IMR-90 (cell line): Measurements from ENCODE around the gene NME1. TPM values are rescaled to one million over a fixed set of nuclear protein-coding genes. Genes with fewer than 3 reads are reported as not detected.
A peak's percentile ranks its signal among the peaks of the same experiment; 100 is the strongest.

Experiments
- ATAC-seq: fragments of 200-7000 bp; cut with Tn5 transposase; 2 replicates; pipeline ENCODE4 v1.9.1; 2020; ENCODE audit warnings: low read depth, mild to moderate bottlenecking, moderate library complexity
- BruUV-seq: library from RNA; stranded (reverse); fragments of 400-500 nt; replicated peaks from 2 replicates; lab custom pipeline; 2021; lab: Mats Ljungman, UMichigan
- CTCF ChIA-PET: fragments of 300-600 bp; formaldehyde crosslinking; extraction: SDS; loops from one replicate; lab custom pipeline; 2021; ENCODE audit warnings: antibody characterized with exemption; lab: Yijun Ruan, JAX
- POLR2A ChIA-PET: fragments of 300-600 bp; sonication (Branson Sonifier 250); formaldehyde crosslinking; loops from one replicate; lab custom pipeline; 2022; ENCODE audit warnings: antibody characterized with exemption; ENCODE audit not compliant: unreplicated experiment; lab: Charles Lee
- DNase-seq: peaks from one replicate; pipeline ENCODE4 v3.0.0; 2013
- H2AFZ ChIP-seq: replicated peaks from 2 replicates; pipeline ENCODE3; 2013; ENCODE audit warnings: low read length, mild to moderate bottlenecking; ENCODE audit not compliant: poor library complexity
- H2AK5ac ChIP-seq: 2 replicates; pipeline ENCODE4 v1.6.1; 2013; ENCODE audit warnings: low read depth, low read length, inconsistent platforms
- H2AK9ac ChIP-seq: replicated peaks from 2 replicates; pipeline ENCODE3; 2013; ENCODE audit warnings: mild to moderate bottlenecking, low read depth, low read length, moderate library complexity; ENCODE audit not compliant: poor library complexity
- H2BK120ac ChIP-seq: 2 replicates; pipeline ENCODE4 v1.6.1; 2013; ENCODE audit warnings: low read depth, low read length, inconsistent platforms
- H2BK15ac ChIP-seq: 3 replicates; pipeline ENCODE4 v1.6.1; 2013; ENCODE audit warnings: low read depth, low read length, inconsistent platforms
- H2BK20ac ChIP-seq: 2 replicates; pipeline ENCODE4 v1.6.1; 2013; ENCODE audit warnings: low read depth, mild to moderate bottlenecking, inconsistent platforms, low read length, moderate library complexity
- H2BK5ac ChIP-seq: 2 replicates; pipeline ENCODE4 v1.6.1; 2013; ENCODE audit warnings: mild to moderate bottlenecking, low read depth, low read length, inconsistent platforms; ENCODE audit not compliant: poor library complexity, severe bottlenecking
- H3K14ac ChIP-seq: replicated peaks from 2 replicates; pipeline ENCODE4 v1.6.1; 2013; ENCODE audit warnings: low read depth, low read length, inconsistent platforms
- H3K18ac ChIP-seq: 2 replicates; pipeline ENCODE4 v1.6.1; 2013; ENCODE audit warnings: low read depth, low read length, control low read depth
- H3K23ac ChIP-seq: 2 replicates; pipeline ENCODE4 v1.6.1; 2013; ENCODE audit warnings: low read depth, low read length, inconsistent platforms
- H3K27ac ChIP-seq: 2 replicates; pipeline ENCODE4 v1.5.1; 2013; ENCODE audit warnings: mild to moderate bottlenecking, control low read depth, low read length; ENCODE audit not compliant: insufficient read depth
- H3K27me3 ChIP-seq: 2 replicates; pipeline ENCODE4 v1.6.1; 2013; ENCODE audit warnings: low read length; ENCODE audit not compliant: control insufficient read depth, insufficient read depth
- H3K36me3 ChIP-seq: 2 replicates; pipeline ENCODE4 v1.6.1; 2013; ENCODE audit warnings: low read length, mixed read lengths; ENCODE audit not compliant: control insufficient read depth, insufficient read depth
- H3K4ac ChIP-seq: 2 replicates; pipeline ENCODE4 v1.6.1; 2013; ENCODE audit warnings: low read depth, low read length, inconsistent platforms
- H3K4me1 ChIP-seq: 2 replicates; pipeline ENCODE4 v1.6.1; 2013; ENCODE audit warnings: low read length, mixed read lengths; ENCODE audit not compliant: control insufficient read depth, insufficient read depth
- H3K4me2 ChIP-seq: 2 replicates; pipeline ENCODE4 v1.6.1; 2013; ENCODE audit warnings: low read depth, mild to moderate bottlenecking, control low read depth, low read length, moderate library complexity
- H3K4me3 ChIP-seq: 2 replicates; pipeline ENCODE4 v1.5.1; 2013; ENCODE audit warnings: low read depth, mild to moderate bottlenecking, control low read depth, low read length, moderate library complexity; ENCODE audit not compliant: insufficient read depth
- H3K56ac ChIP-seq: 2 replicates; pipeline ENCODE4 v1.6.1; 2013; ENCODE audit warnings: low read length, inconsistent platforms; ENCODE audit not compliant: insufficient read depth; ENCODE audit errors: extremely low read depth
- H3K79me1 ChIP-seq, 2 experiments: 2 replicates each; pipeline ENCODE4 v1.6.1; 2013; ENCODE audit warnings: low read length in 2 of 2, inconsistent platforms in 1 of 2, low read depth in 1 of 2
- H3K9ac ChIP-seq: 2 replicates; pipeline ENCODE4 v1.6.1; 2013; ENCODE audit warnings: low read depth, low read length, control low read depth
- H3K9me1 ChIP-seq: 2 replicates; pipeline ENCODE4 v1.6.1; 2013; ENCODE audit warnings: low read length, inconsistent platforms; ENCODE audit not compliant: insufficient read depth
- H3K9me3 ChIP-seq: 2 replicates; pipeline ENCODE4 v1.6.1; 2013; ENCODE audit warnings: low read length; ENCODE audit not compliant: control insufficient read depth, insufficient read depth
- H4K20me1 ChIP-seq: 2 replicates; pipeline ENCODE4 v1.6.1; 2013; ENCODE audit warnings: low read length, inconsistent platforms; ENCODE audit not compliant: insufficient read depth
- H4K5ac ChIP-seq: 2 replicates; pipeline ENCODE4 v1.6.1; 2013; ENCODE audit warnings: mild to moderate bottlenecking, low read depth, low read length, control low read depth
- H4K8ac ChIP-seq, 2 experiments: 2 replicates each; pipeline ENCODE4 v1.6.1; 2013; ENCODE audit warnings: low read depth in 2 of 2, low read length in 2 of 2, control low read depth in 1 of 2, inconsistent platforms in 1 of 2
- H4K91ac ChIP-seq: 2 replicates; pipeline ENCODE4 v1.6.1; 2013; ENCODE audit warnings: low read depth, low read length, inconsistent platforms; ENCODE audit not compliant: insufficient read depth
- CEBPB ChIP-seq: IDR thresholded peaks from 2 replicates; pipeline ENCODE4 v1.6.1; 2012; ENCODE audit warnings: low read depth, low read length, improper control_type of control experiment
- FOS ChIP-seq: fragments of 150-350 bp; IDR thresholded peaks from 2 replicates; pipeline ENCODE4 v1.6.1; 2016; ENCODE audit warnings: low read depth, low read length
- MAFK ChIP-seq: IDR thresholded peaks from 2 replicates; pipeline ENCODE4 v1.6.1; 2012; ENCODE audit warnings: low read depth, low read length, improper control_type of control experiment
- MAZ ChIP-seq: IDR thresholded peaks from 2 replicates; pipeline ENCODE4 v1.6.1; 2012; ENCODE audit warnings: low read depth, mild to moderate bottlenecking, low read length, improper control_type of control experiment, moderate library complexity, borderline replicate concordance
- MXI1 ChIP-seq: IDR thresholded peaks from 2 replicates; pipeline ENCODE4 v1.6.1; 2012; ENCODE audit warnings: low read depth, mild to moderate bottlenecking, low read length, moderate library complexity, borderline replicate concordance
- RAD21 ChIP-seq: IDR thresholded peaks from 2 replicates; pipeline ENCODE4 v1.6.1; 2012; ENCODE audit warnings: low read length, improper control_type of control experiment
- RCOR1 ChIP-seq: IDR thresholded peaks from 2 replicates; pipeline ENCODE4 v1.6.1; 2012; ENCODE audit warnings: mild to moderate bottlenecking, low read length, improper control_type of control experiment; ENCODE audit not compliant: insufficient replicate concordance
- WGBS, 2 experiments: methylation state at CpG; one replicate each; pipeline versions ENCODE4 v1.1.5 to v1.1.7; 2013; ENCODE audit warnings: missing lambda C conversion rate in 2 of 2; ENCODE audit not compliant: insufficient read length in 1 of 2; ENCODE audit errors: extremely low coverage in 2 of 2; 5-methylcytosine and 5-hydroxymethylcytosine counted together
- dilution Hi-C: fragments of 300-500 bp; cut with HindIII; formaldehyde crosslinking; loops from one replicate; pipeline ENCODE4 v1.14.3; 2018; ENCODE audit warnings: low sequenced_read_pairs; ENCODE audit not compliant: unreplicated experiment
- in situ Hi-C: fragments of 300-500 bp; cut with MboI; formaldehyde crosslinking; loops from 3 replicates; pipeline ENCODE4 v1.14.3; 2019; ENCODE audit warnings: low sequenced_read_pairs, inconsistent platforms, mixed read lengths
- intact Hi-C: fragments of 100-400 bp; cut with micrococcal nuclease; formaldehyde crosslinking; loops from 2 replicates; pipeline ENCODE4 v1.10.0; 2022
- polyA plus RNA-seq, 3 experiments: library from polyadenylated mRNA; depleted of rRNA; stranded (reverse); fragments of >200 nt; gene quantifications; 2 replicates each; pipeline ENCODE4 v1.2.3, GENCODE V29; 2012; ENCODE audit warnings: low replicate concordance in 1 of 3
- total RNA-seq: library from RNA; depleted of rRNA; stranded (reverse); fragments of >200 nt; gene quantifications from 2 replicates; pipeline ENCODE4 v1.2.3, GENCODE V29; 2012
- TF ChIP-seq, protein P1 (sequence below): fragments of 150-350 bp; IDR thresholded peaks from 2 replicates; pipeline ENCODE4 v1.6.1; 2016; ENCODE audit warnings: low read depth, mild to moderate bottlenecking, low read length, moderate library complexity, borderline replicate concordance
- TF ChIP-seq, protein P2 (sequence below): conservative IDR thresholded peaks from 2 replicates; pipeline ENCODE4 v1.5.1; 2012; ENCODE audit warnings: mild to moderate bottlenecking, low read depth, low read length, improper control_type of control experiment
- TF ChIP-seq, protein P3 (sequence below): fragments of 150-350 bp; IDR thresholded peaks from 2 replicates; pipeline ENCODE4 v1.6.1; 2017; ENCODE audit warnings: mild to moderate bottlenecking, antibody characterized with exemption, low read length, low read depth

The NME1 gene
- total and polyA plus RNA-seq, 2 of the 4 experiments (the other 2 are of a cell fraction) = 311 to 312 TPM

DNA sequence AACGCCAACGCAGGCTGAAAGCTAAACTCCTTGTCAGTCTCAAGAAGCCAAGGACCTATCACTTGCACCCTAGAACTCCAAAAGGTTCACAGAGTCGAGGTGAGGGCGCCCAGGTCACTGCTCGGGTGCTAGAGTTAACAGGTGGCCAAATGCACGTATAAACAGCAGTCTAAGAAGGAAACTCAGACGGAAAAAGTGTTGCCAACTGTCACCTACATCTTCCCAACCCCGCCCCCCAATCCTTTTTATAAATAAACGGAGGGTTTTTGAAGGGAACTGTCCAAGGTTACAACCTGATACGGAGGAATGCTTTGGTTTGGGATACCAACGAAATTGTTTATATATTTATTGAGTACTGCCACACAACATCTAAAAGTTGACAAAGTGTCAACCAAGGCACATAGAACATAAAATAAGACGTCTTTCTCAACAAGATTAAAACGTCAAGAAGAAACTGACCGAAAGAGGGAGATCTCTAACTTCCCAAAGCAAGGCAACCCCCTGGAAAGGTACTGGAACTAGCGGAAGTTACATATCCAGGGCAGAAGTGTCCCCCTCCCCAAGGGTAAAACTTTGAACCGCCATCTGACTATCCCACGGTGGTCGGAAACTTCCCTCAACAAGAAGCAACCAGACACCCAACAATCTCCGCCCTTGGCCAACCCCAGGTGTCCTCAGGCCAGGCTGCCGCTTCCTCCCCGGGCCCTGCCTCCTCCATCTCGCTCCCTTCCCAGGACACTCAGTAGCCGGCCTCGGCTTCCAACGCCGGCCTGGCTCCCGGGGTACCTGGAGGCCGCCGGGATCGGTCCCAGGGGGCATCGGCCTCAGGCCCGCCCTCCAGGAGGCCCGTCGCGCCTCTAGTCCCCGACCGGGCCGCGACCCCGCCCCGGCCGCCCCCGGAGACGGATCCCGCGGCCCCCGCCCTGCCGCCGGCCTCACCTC lies 33.7 kb upstream of the NME1 start:
- H4K91ac ChIP-seq = peak overlapping the region; percentile 17; the same call in 1 of the 2 replicates
- H3K9me3 ChIP-seq = no peaks in the 10 kb centered on the region
- H2BK15ac ChIP-seq = no peak overlapping the region
- H2AK5ac ChIP-seq = no peak overlapping the region; the same call in 1 of the 2 replicates
- POLR2A ChIA-PET = no interaction called here
- H3K4ac ChIP-seq = no peak overlapping the region
- H2AK9ac ChIP-seq = peak overlapping the region; percentile 91
- peak overlapping the region; percentile 90 for H3K4me2 ChIP-seq
- intact Hi-C loops (loop anchor here (2.0 to 10.0 kb wide), 2 partner anchors 63 to 255 kb away; partner anchors contain the start of gene TOB1), dilution Hi-C loops (no loop called here), in situ Hi-C loops (no loop called here)
- H4K20me1 ChIP-seq = peaks cover 41% of the 10 kb centered on the region
- H3K4me3 ChIP-seq = peak overlapping the region; percentile 90
- peak overlapping the region in 1 of 2 experiments; percentile 50; a peak in 2 of 4 replicates for H4K8ac ChIP-seq
- peaks cover 6% of the 10 kb centered on the region for H3K4me1 ChIP-seq
- peak; percentile 46 for DNase-seq
- peak overlapping the region; percentile 86 for H3K9ac ChIP-seq
- 0% methylated on average over 2 of the region's 49 CpGs; no CpG with 5 or more reads in 1 of the 2 experiments for WGBS, 2 experiments
- CTCF ChIA-PET = interaction anchor here (0.6 to 1.7 kb wide), 2 partner anchors 34 to 72 kb away, joined by 3 to 5 read pairs; partner anchors contain the start of gene NME1
- H3K14ac ChIP-seq = peak overlapping the region; percentile 94; the same call in 1 of the 2 replicates
- H3K23ac ChIP-seq = peak overlapping the region; percentile 67; the same call in 1 of the 2 replicates
- no peaks in the 10 kb centered on the region for H3K27me3 ChIP-seq
- H3K27ac ChIP-seq = peak overlapping the region; percentile 77
- TF ChIP-seq RAD21 (peak; percentile 42), CEBPB (no peak), MAZ (no peak), FOS (no peak), RCOR1 (no peak), MXI1 (no peak), MAFK (no peak)
- TF ChIP-seq, protein P1, sequence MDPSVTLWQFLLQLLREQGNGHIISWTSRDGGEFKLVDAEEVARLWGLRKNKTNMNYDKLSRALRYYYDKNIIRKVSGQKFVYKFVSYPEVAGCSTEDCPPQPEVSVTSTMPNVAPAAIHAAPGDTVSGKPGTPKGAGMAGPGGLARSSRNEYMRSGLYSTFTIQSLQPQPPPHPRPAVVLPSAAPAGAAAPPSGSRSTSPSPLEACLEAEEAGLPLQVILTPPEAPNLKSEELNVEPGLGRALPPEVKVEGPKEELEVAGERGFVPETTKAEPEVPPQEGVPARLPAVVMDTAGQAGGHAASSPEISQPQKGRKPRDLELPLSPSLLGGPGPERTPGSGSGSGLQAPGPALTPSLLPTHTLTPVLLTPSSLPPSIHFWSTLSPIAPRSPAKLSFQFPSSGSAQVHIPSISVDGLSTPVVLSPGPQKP = no peak
- TF ChIP-seq, protein P2, sequence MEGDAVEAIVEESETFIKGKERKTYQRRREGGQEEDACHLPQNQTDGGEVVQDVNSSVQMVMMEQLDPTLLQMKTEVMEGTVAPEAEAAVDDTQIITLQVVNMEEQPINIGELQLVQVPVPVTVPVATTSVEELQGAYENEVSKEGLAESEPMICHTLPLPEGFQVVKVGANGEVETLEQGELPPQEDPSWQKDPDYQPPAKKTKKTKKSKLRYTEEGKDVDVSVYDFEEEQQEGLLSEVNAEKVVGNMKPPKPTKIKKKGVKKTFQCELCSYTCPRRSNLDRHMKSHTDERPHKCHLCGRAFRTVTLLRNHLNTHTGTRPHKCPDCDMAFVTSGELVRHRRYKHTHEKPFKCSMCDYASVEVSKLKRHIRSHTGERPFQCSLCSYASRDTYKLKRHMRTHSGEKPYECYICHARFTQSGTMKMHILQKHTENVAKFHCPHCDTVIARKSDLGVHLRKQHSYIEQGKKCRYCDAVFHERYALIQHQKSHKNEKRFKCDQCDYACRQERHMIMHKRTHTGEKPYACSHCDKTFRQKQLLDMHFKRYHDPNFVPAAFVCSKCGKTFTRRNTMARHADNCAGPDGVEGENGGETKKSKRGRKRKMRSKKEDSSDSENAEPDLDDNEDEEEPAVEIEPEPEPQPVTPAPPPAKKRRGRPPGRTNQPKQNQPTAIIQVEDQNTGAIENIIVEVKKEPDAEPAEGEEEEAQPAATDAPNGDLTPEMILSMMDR = peak; percentile 32
- TF ChIP-seq, protein P3, sequence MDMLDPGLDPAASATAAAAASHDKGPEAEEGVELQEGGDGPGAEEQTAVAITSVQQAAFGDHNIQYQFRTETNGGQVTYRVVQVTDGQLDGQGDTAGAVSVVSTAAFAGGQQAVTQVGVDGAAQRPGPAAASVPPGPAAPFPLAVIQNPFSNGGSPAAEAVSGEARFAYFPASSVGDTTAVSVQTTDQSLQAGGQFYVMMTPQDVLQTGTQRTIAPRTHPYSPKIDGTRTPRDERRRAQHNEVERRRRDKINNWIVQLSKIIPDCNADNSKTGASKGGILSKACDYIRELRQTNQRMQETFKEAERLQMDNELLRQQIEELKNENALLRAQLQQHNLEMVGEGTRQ = no peak
- no peak overlapping the region for H4K5ac ChIP-seq
- peak overlapping the region; percentile 87 for H2AFZ ChIP-seq
- no peak overlapping the region for H2BK120ac ChIP-seq
- TSS peak; percentile 20 for BruUV-seq
- no peaks in the 10 kb centered on the region for H3K36me3 ChIP-seq
- peaks cover 14 to 36% of the 10 kb centered on the region in 2 experiments; a peak in 3 of 4 replicates for H3K79me1 ChIP-seq
- H3K18ac ChIP-seq = no peak overlapping the region
- peak overlapping the region; percentile 49 for H2BK5ac ChIP-seq
- ATAC-seq = peak; percentile 8
- peak overlapping the region; percentile 46; the same call in 1 of the 2 replicates for H3K56ac ChIP-seq
- peaks cover 21% of the 10 kb centered on the region for H3K9me1 ChIP-seq
- no peak overlapping the region for H2BK20ac ChIP-seq
